Astrocyte of the spinal cord (primary cell): ENCODE results near the gene PHAF1.
A peak's percentile ranks its signal among the peaks of the same experiment; 100 is the strongest.

ENCODE experiments used
- DNase-seq: peaks from one replicate; pipeline ENCODE4 v3.0.0; 2011; ENCODE audit warnings: low read depth, low spot score
- H3K4me3 ChIP-seq: 2 replicates; pipeline ENCODE4 v1.5.1; 2011; ENCODE audit warnings: low read depth, mild to moderate bottlenecking, low read length, moderate library complexity
- in situ Hi-C: cut with HindIII; loops from 2 replicates; pipeline ENCODE4 v1.10.0; 2017; ENCODE audit warnings: low sequenced_read_pairs
- TF ChIP-seq, protein P1 (sequence below): IDR thresholded peaks from 2 replicates; pipeline ENCODE4 v1.5.1; 2012; ENCODE audit warnings: low read depth, mild to moderate bottlenecking, low read length, inconsistent platforms

PHAF1 gene

GRCh38 chr16:67148221-67148620 is 38.5 kb downstream of the PHAF1 start:
- H3K4me3 ChIP-seq: no peak overlapping the region
- TF ChIP-seq, protein P1, sequence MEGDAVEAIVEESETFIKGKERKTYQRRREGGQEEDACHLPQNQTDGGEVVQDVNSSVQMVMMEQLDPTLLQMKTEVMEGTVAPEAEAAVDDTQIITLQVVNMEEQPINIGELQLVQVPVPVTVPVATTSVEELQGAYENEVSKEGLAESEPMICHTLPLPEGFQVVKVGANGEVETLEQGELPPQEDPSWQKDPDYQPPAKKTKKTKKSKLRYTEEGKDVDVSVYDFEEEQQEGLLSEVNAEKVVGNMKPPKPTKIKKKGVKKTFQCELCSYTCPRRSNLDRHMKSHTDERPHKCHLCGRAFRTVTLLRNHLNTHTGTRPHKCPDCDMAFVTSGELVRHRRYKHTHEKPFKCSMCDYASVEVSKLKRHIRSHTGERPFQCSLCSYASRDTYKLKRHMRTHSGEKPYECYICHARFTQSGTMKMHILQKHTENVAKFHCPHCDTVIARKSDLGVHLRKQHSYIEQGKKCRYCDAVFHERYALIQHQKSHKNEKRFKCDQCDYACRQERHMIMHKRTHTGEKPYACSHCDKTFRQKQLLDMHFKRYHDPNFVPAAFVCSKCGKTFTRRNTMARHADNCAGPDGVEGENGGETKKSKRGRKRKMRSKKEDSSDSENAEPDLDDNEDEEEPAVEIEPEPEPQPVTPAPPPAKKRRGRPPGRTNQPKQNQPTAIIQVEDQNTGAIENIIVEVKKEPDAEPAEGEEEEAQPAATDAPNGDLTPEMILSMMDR: no peak
- in situ Hi-C loops: no loop called here
- DNase-seq: no peak

DNA sequence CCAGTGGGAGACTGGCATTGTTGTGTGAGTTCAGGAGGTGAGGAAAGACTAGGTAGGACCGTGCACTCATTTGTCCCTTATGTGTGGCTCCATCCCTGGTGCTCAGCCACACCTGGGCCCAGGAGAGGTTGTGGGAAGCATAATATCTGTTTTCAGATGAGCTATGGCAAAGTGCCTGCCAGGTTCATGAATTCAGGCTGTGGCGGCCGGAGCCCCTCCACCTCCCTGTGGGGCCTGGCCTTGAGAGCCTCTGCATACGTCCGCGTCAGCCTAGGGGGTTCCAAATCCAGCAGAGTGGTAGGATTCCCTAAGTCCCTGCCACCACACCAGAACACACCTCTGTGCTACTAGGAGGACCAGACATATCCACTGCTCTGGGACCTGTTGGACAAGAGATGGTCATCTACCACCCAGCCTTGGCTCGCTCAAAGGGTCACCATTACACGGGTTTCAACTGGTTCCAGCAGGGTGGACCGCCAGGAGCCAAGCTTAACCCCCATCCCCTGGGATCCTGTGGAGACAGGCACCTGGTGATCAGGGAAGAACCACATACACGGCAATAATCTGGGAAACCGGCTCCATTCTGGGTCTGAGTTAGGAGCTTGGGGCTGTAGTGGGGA is 39.0 kb downstream of the PHAF1 start:
- no peak for DNase-seq
- no peak overlapping the region for H3K4me3 ChIP-seq
- TF ChIP-seq, protein P1: no peak
- in situ Hi-C loops: no loop called here

- no peak overlapping the region for H3K4me3 ChIP-seq
- TF ChIP-seq, protein P1: no peak
- in situ Hi-C loops: no loop called here
- DNase-seq: no peak
These were observed 39.7 kb downstream of the PHAF1 start for GRCh38 chr16:67149276-67150046.

DNA sequence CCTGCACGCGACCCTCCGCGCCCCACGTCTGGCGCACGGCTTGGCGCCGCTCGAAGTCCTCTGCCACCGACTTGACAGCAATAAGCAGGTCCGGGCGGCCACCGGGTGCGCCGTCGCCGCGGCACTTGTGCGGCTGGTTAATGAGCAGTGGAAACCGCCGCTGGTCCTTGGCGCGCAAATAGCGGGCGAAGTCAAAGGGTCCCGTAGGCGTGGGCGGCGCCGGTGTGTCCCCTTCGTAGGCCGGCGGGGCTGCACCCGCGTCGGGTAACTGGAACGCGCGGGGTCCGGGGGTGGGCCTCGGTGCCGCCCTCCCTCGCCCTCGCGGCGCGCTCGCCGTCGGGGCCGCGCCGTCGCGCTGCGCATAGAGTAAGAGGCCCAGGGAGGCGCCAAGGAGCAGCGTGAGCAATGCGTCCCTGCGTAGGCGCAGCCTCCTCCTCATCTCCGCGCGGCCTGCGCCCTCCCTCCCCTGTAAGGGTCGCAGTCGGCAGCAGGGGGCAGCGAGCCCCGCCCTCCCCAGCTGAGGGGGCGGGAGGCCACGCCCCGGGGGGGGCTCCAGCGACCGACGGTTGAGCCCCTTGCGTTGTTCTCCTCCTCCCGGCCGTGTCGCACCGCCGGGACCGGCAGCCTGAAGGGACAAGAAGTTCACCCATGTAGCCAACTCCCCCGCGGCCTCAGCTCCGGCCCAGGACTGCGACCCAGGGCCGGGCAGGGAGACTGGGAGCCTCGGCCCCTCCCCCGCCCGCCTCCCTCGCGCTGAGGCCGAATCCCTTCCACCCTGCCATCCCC is 40.5 kb downstream of the PHAF1 start:
- TF ChIP-seq, protein P1: no peak
- peak overlapping the region; percentile 48 for H3K4me3 ChIP-seq
- in situ Hi-C loops: no loop called here
- DNase-seq: peak; percentile 59

GRCh38 chr16:67150833-67151396 is 41.2 kb downstream of the PHAF1 start, which contains the start of gene B3GNT9:
Gene B3GNT9 (minus strand): TSS chr16:67150998. CDS start chr16:67150485, 513 bp downstream.
- in situ Hi-C loops: no loop called here
- DNase-seq: peak; percentile 68
- TF ChIP-seq, protein P1: no peak
- H3K4me3 ChIP-seq: peak within 1 kb of the TSS; percentile 48

GRCh38 chr16:67151431-67152097 is 41.8 kb downstream of the PHAF1 start:
- TF ChIP-seq, protein P1: no peak
- DNase-seq: no peak
- no peak overlapping the region for H3K4me3 ChIP-seq
- in situ Hi-C loops: no loop called here
